Activated CD4-positive, alpha-beta T cell treated with anti-CD3 and anti-CD28 coated beads for 36 hours (primary cell): ENCODE measurements around the gene LMX1B. TPM values are rescaled to one million over a fixed set of nuclear protein-coding genes. Genes with fewer than 3 reads are reported as not detected.

Experiments used
- ATAC-seq: fragments of 200-7000 bp; cut with Tn5 transposase; one replicate; pipeline ENCODE4 v1.10.0; 2021; ENCODE audit warnings: mild to moderate bottlenecking, moderate library complexity
- CTCF ChIA-PET: fragments of 350-600 bp; sonication (Branson Sonifier 250); formaldehyde crosslinking; loops from one replicate; lab custom pipeline; 2021; ENCODE audit warnings: antibody characterized with exemption; lab: Charles Lee
- POLR2A ChIA-PET: fragments of 350-600 bp; sonication (Branson Sonifier 250); formaldehyde crosslinking; loops from one replicate; lab custom pipeline; 2021; ENCODE audit warnings: antibody characterized with exemption, inconsistent platforms; lab: Charles Lee
- DNase-seq: peaks from one replicate; pipeline ENCODE4 v3.0.0-alpha.2; 2020
- H3K27ac Mint-ChIP-seq: one replicate; pipeline ENCODE4 v1.8.0; 2021; ENCODE audit warnings: mixed read lengths
- H3K27me3 Mint-ChIP-seq: one replicate; pipeline ENCODE4 v1.8.0; 2021; ENCODE audit warnings: mixed read lengths
- H3K36me3 Mint-ChIP-seq: one replicate; pipeline ENCODE4 v1.8.0; 2021; ENCODE audit warnings: low read depth, mixed read lengths
- H3K4me1 Mint-ChIP-seq: one replicate; pipeline ENCODE4 v1.8.0; 2021; ENCODE audit warnings: mixed read lengths
- H3K4me3 Mint-ChIP-seq: one replicate; pipeline ENCODE4 v1.8.0; 2021; ENCODE audit warnings: mild to moderate bottlenecking, moderate library complexity, mixed read lengths
- H3K9me3 Mint-ChIP-seq: one replicate; pipeline ENCODE4 v1.8.0; 2021; ENCODE audit warnings: low read depth, mixed read lengths
- intact Hi-C, 2 experiments: fragments of 100-400 bp; cut with DNase I in 1 of 2; cut with micrococcal nuclease in 1 of 2; formaldehyde crosslinking; loops; one replicate each; pipeline versions ENCODE4 v1.14.2 to v1.15.1; 2022 to 2024; cut with DNase I, micrococcal nuclease
- total RNA-seq, 2 experiments: library from RNA; stranded (reverse); gene quantifications; one replicate each; pipeline ENCODE4 v1.2.3, GENCODE V29; 2021

The LMX1B gene
- total RNA-seq, 2 experiments from 2014 or later = not detected

GRCh38 chr9:126674365-126675146 is 60.8 kb downstream of the LMX1B start:
- intact Hi-C loops = no loop called here
- Mint-ChIP-seq H3K27ac (no peak overlapping the region), H3K4me1 (peaks cover 12% of the 10 kb centered on the region), H3K4me3 (no peak overlapping the region), H3K27me3 (peaks cover 50% of the 10 kb centered on the region), H3K36me3 (no peaks in the 10 kb centered on the region), H3K9me3 (no peaks in the 10 kb centered on the region)
- ChIA-PET CTCF (interaction anchor here (0.7 kb wide), 1 partner anchor 68 kb away, joined by 5 read pairs; no protein-coding TSS in a partner anchor), POLR2A (no interaction called here)
- ATAC-seq (no peak), DNase-seq (no peak)

GRCh38 chr9:126675147-126675467 is 61.4 kb downstream of the LMX1B start:
- ChIA-PET CTCF (interaction anchor here (0.7 kb wide), 1 partner anchor 68 kb away, joined by 5 read pairs; no protein-coding TSS in a partner anchor), POLR2A (no interaction called here)
- ATAC-seq = no peak
- Mint-ChIP-seq H3K4me1 (peaks cover 12% of the 10 kb centered on the region), H3K4me3 (no peak overlapping the region), H3K36me3 (no peaks in the 10 kb centered on the region), H3K27ac (no peak overlapping the region), H3K27me3 (peaks cover 53% of the 10 kb centered on the region), H3K9me3 (no peaks in the 10 kb centered on the region)
- intact Hi-C loops = no loop called here
- no peak for DNase-seq

GRCh38 chr9:126676102-126676684 is 62.5 kb downstream of the LMX1B start:
- intact Hi-C loops = no loop called here

GRCh38 chr9:126676685-126677143 is 63.0 kb downstream of the LMX1B start:
- intact Hi-C loops = no loop called here
- DNase-seq = peak; percentile 30
- ChIA-PET POLR2A (interaction anchor here (0.5 to 0.9 kb wide), 2 partner anchors 18 to 127 kb away, joined by 3 to 4 read pairs; no protein-coding TSS in a partner anchor), CTCF (interaction anchor here (1.1 to 3.2 kb wide), 2 partner anchors 29 to 42 kb away, joined by 3 to 17 read pairs; no protein-coding TSS in a partner anchor)
- no peak for ATAC-seq
- H3K4me3 Mint-ChIP-seq = no peak overlapping the region
- no peaks in the 10 kb centered on the region for H3K36me3 Mint-ChIP-seq
- H3K27me3 Mint-ChIP-seq = peaks cover 63% of the 10 kb centered on the region
- H3K9me3 Mint-ChIP-seq = no peaks in the 10 kb centered on the region
- H3K27ac Mint-ChIP-seq = no peak overlapping the region
- H3K4me1 Mint-ChIP-seq = peaks cover 12% of the 10 kb centered on the region

More at GRCh38 chr9:126676102-126676684, 62.5 kb downstream of the LMX1B start:
- Mint-ChIP-seq H3K27ac (no peak overlapping the region), H3K4me3 (no peak overlapping the region), H3K27me3 (peaks cover 60% of the 10 kb centered on the region), H3K4me1 (peaks cover 12% of the 10 kb centered on the region), H3K9me3 (no peaks in the 10 kb centered on the region), H3K36me3 (no peaks in the 10 kb centered on the region)
- ATAC-seq = no peak
- POLR2A ChIA-PET = interaction anchor here (0.5 kb wide), 1 partner anchor 128 kb away, joined by 4 read pairs; no protein-coding TSS in a partner anchor
- no peak for DNase-seq
- CTCF ChIA-PET = interaction anchor here (0.7 to 3.2 kb wide), 2 partner anchors 26 to 30 kb away, joined by 3 to 17 read pairs; no protein-coding TSS in a partner anchor

- intact Hi-C loops = loop anchor here (2.0 kb wide), 1 partner anchor 67 kb away; no protein-coding TSS in a partner anchor
- POLR2A ChIA-PET = interaction anchor here (0.9 kb wide), 1 partner anchor 17 kb away, joined by 3 read pairs; no protein-coding TSS in a partner anchor
- H3K27ac Mint-ChIP-seq = no peak overlapping the region
- ATAC-seq = peak; percentile 27
- peaks cover 12% of the 10 kb centered on the region for H3K4me1 Mint-ChIP-seq
- peaks cover 63% of the 10 kb centered on the region for H3K27me3 Mint-ChIP-seq
- CTCF ChIA-PET = interaction anchor here (1.1 to 3.2 kb wide), 5 partner anchors 13 to 178 kb away, joined by 3 to 17 read pairs (median 4); no protein-coding TSS in a partner anchor
- H3K4me3 Mint-ChIP-seq = no peak overlapping the region
- DNase-seq = no peak
- H3K36me3 Mint-ChIP-seq = no peaks in the 10 kb centered on the region
- H3K9me3 Mint-ChIP-seq = no peaks in the 10 kb centered on the region
Observed at GRCh38 chr9:126677188-126678084, 63.7 kb downstream of the LMX1B start.

- intact Hi-C loops = loop anchor here (2.0 kb wide), 1 partner anchor 68 kb away; no protein-coding TSS in a partner anchor
- CTCF ChIA-PET = interaction anchor here (0.6 to 3.2 kb wide), 5 partner anchors 11 to 51 kb away, joined by 3 to 17 read pairs (median 3); no protein-coding TSS in a partner anchor
- ATAC-seq (peak; percentile 85), DNase-seq (peak; percentile 48)
- Mint-ChIP-seq H3K27me3 (peaks cover 65% of the 10 kb centered on the region), H3K36me3 (no peaks in the 10 kb centered on the region), H3K9me3 (no peaks in the 10 kb centered on the region), H3K27ac (no peak overlapping the region), H3K4me3 (no peak overlapping the region), H3K4me1 (peaks cover 12% of the 10 kb centered on the region)
- POLR2A ChIA-PET = no interaction called here
Observed at GRCh38 chr9:126678989-126679388, 65.3 kb downstream of the LMX1B start.

- H3K4me3 Mint-ChIP-seq = no peak overlapping the region
- peaks cover 8% of the 10 kb centered on the region for H3K4me1 Mint-ChIP-seq
- CTCF ChIA-PET = interaction anchor here (0.7 kb wide), 1 partner anchor 20 kb away, joined by 3 read pairs; no protein-coding TSS in a partner anchor
Observed at GRCh38 chr9:126681336-126681735, 67.6 kb downstream of the LMX1B start.

GRCh38 chr9:126682113-126682810 is 68.5 kb downstream of the LMX1B start:
- DNase-seq (no peak), ATAC-seq (no peak)
- H3K4me1 Mint-ChIP-seq = peaks cover 5% of the 10 kb centered on the region
- CTCF ChIA-PET = interaction anchor here (0.7 kb wide), 1 partner anchor 19 kb away, joined by 3 read pairs; no protein-coding TSS in a partner anchor
- no peak overlapping the region for H3K27ac Mint-ChIP-seq
- peaks cover 65% of the 10 kb centered on the region for H3K27me3 Mint-ChIP-seq
- H3K36me3 Mint-ChIP-seq = no peaks in the 10 kb centered on the region
- POLR2A ChIA-PET = no interaction called here
- no peaks in the 10 kb centered on the region for H3K9me3 Mint-ChIP-seq
- intact Hi-C loops = no loop called here
- H3K4me3 Mint-ChIP-seq = no peak overlapping the region

More at GRCh38 chr9:126681336-126681735, 67.6 kb downstream of the LMX1B start:
- ATAC-seq (no peak), DNase-seq (no peak)
- no peak overlapping the region for H3K27ac Mint-ChIP-seq
- peaks cover 68% of the 10 kb centered on the region for H3K27me3 Mint-ChIP-seq
- POLR2A ChIA-PET = no interaction called here
- intact Hi-C loops = no loop called here
- no peaks in the 10 kb centered on the region for H3K9me3 Mint-ChIP-seq
- H3K36me3 Mint-ChIP-seq = no peaks in the 10 kb centered on the region

- no peak for ATAC-seq
- CTCF ChIA-PET = interaction anchor here (1.1 kb wide), 1 partner anchor 20 kb away, joined by 4 read pairs; no protein-coding TSS in a partner anchor
Observed at GRCh38 chr9:126682928-126683697, 69.4 kb downstream of the LMX1B start.

GRCh38 chr9:126683698-126684044 is 69.9 kb downstream of the LMX1B start:
- intact Hi-C loops = no loop called here
- no peaks in the 10 kb centered on the region for H3K9me3 Mint-ChIP-seq
- ATAC-seq (no peak), DNase-seq (no peak)
- no peaks in the 10 kb centered on the region for H3K36me3 Mint-ChIP-seq
- CTCF ChIA-PET = interaction anchor here (1.1 kb wide), 1 partner anchor 19 kb away, joined by 4 read pairs; no protein-coding TSS in a partner anchor
- no peak overlapping the region for H3K27ac Mint-ChIP-seq
- peaks cover 63% of the 10 kb centered on the region for H3K27me3 Mint-ChIP-seq
- H3K4me3 Mint-ChIP-seq = no peak overlapping the region
- peaks cover 4% of the 10 kb centered on the region for H3K4me1 Mint-ChIP-seq
- POLR2A ChIA-PET = no interaction called here

More at GRCh38 chr9:126682928-126683697, 69.4 kb downstream of the LMX1B start:
- no peak overlapping the region for H3K4me3 Mint-ChIP-seq
- H3K27me3 Mint-ChIP-seq = peaks cover 64% of the 10 kb centered on the region
- no peaks in the 10 kb centered on the region for H3K9me3 Mint-ChIP-seq
- no peak overlapping the region for H3K27ac Mint-ChIP-seq
- peaks cover 4% of the 10 kb centered on the region for H3K4me1 Mint-ChIP-seq
- no peaks in the 10 kb centered on the region for H3K36me3 Mint-ChIP-seq
- POLR2A ChIA-PET = no interaction called here
- no peak for DNase-seq
- intact Hi-C loops = no loop called here
